ENCODE data around the gene TMEM53. TPM values are rescaled to one million over a fixed set of nuclear protein-coding genes. Genes with fewer than 3 reads are reported as not detected.
"Not testable (repeated sequence)": the region's sequence is repeated elsewhere in the genome, so short reads cannot be mapped to it uniquely, and the experiment has no call there.

The TMEM53 gene
- total and polyA plus RNA-seq, 2 donors (not counting 3 experiments of a cell fraction or from before 2014, with no cell fraction given) = 5.3 to 16.5 TPM

- H2AFZ ChIP-seq (ENCODE audit: low read depth, low read length) = no peak overlapping the region
- TF ChIP-seq POLR2AphosphoS5 (IDR thresholded peaks at IDR 0.05; ENCODE audit: insufficient read depth, low read depth, low read length) (no peak), EZH2 (IDR thresholded peaks at IDR 0.05; ENCODE audit: borderline replicate concordance, low read depth, low read length, severe bottlenecking) (no peak)
- ChIA-PET CTCF (interaction anchor here (0.7 kb wide), 1 partner anchor 29 kb away, joined by 3 read pairs; no protein-coding TSS in a partner anchor), POLR2A (no interaction called here)
- no peak overlapping the region for H3K4me3 ChIP-seq (replicated peaks in 1 of 3; ENCODE audit: insufficient read depth in 1 of 3, low read depth in 1 of 3, low read length in 3 of 3)
- dilution Hi-C loops (cut with MboI; ENCODE audit: extremely low pct_ligation_motif_present, low sequenced_read_pairs) (no loop called here), intact Hi-C loops (cut with micrococcal nuclease) (no loop called here)
- no peaks in the 10 kb centered on the region for H3K4me1 ChIP-seq (ENCODE audit: control insufficient read depth, extremely low read depth, insufficient read depth, low read length)
- BruUV-seq (replicated peaks) = no TSS peak
- no peaks in the 10 kb centered on the region for H3K9me3 ChIP-seq (replicated peaks; ENCODE audit: control insufficient read depth, insufficient read depth, low read length)
- H3K27ac ChIP-seq (ENCODE audit: insufficient read depth, low read depth, low read length) = no peak overlapping the region
- DNase-seq (ENCODE audit: low read depth, low spot score) (no peak), FAIRE-seq (no peak)
- H3K36me3 ChIP-seq (ENCODE audit: control insufficient read depth in 2 of 2, extremely low read depth in 1 of 2, insufficient read depth in 2 of 2, low read length in 2 of 2) = no peaks in the 10 kb centered on the region
- no peak overlapping the region for H3K4me2 ChIP-seq (ENCODE audit: insufficient read depth, low read length)
- H3K27me3 ChIP-seq (ENCODE audit: control insufficient read depth in 2 of 2, insufficient read depth in 2 of 2, low read length in 2 of 2) = peaks cover 0 to 7% of the 10 kb centered on the region in 2 experiments
- H4K20me1 ChIP-seq (replicated peaks; ENCODE audit: control insufficient read depth, extremely low read depth, insufficient read depth, low read length) = no peaks in the 10 kb centered on the region
- H3K9ac ChIP-seq (replicated peaks; ENCODE audit: extremely low read depth, insufficient read depth, low read length) = no peak overlapping the region
- no peaks in the 10 kb centered on the region for H3K9me1 ChIP-seq (replicated peaks; ENCODE audit: control insufficient read depth, extremely low read depth, insufficient read depth, low read length)
- H3K79me2 ChIP-seq (ENCODE audit: control insufficient read depth, insufficient read depth, low read length) = no peaks in the 10 kb centered on the region
These were observed 26.3 kb upstream of the TMEM53 start for GRCh38 chr1:44700573-44700972.

GRCh38 chr1:44699375-44699774, 25.1 kb upstream of the TMEM53 start:
- CTCF ChIA-PET = interaction anchor here (0.7 kb wide), 1 partner anchor 13 kb away, joined by 3 read pairs; no protein-coding TSS in a partner anchor
- dilution Hi-C loops (cut with MboI; ENCODE audit: extremely low pct_ligation_motif_present, low sequenced_read_pairs); BruUV-seq (replicated peaks); H3K4me3 ChIP-seq (replicated peaks in 1 of 3; ENCODE audit: insufficient read depth in 1 of 3, low read depth in 1 of 3, low read length in 3 of 3); POLR2A ChIA-PET; H3K27ac ChIP-seq (ENCODE audit: insufficient read depth, low read depth, low read length); H3K4me2 ChIP-seq (ENCODE audit: insufficient read depth, low read length); intact Hi-C loops (cut with micrococcal nuclease); H3K9ac ChIP-seq (replicated peaks; ENCODE audit: extremely low read depth, insufficient read depth, low read length); H3K9me1 ChIP-seq (replicated peaks; ENCODE audit: control insufficient read depth, extremely low read depth, insufficient read depth, low read length); FAIRE-seq; H3K79me2 ChIP-seq (ENCODE audit: control insufficient read depth, insufficient read depth, low read length); H3K9me3 ChIP-seq (replicated peaks; ENCODE audit: control insufficient read depth, insufficient read depth, low read length); H2AFZ ChIP-seq (ENCODE audit: low read depth, low read length); H3K27me3 ChIP-seq (ENCODE audit: control insufficient read depth in 2 of 2, insufficient read depth in 2 of 2, low read length in 2 of 2); DNase-seq (ENCODE audit: low read depth, low spot score); H3K4me1 ChIP-seq (ENCODE audit: control insufficient read depth, extremely low read depth, insufficient read depth, low read length); H3K36me3 ChIP-seq (ENCODE audit: control insufficient read depth in 2 of 2, extremely low read depth in 1 of 2, insufficient read depth in 2 of 2, low read length in 2 of 2); H4K20me1 ChIP-seq (replicated peaks; ENCODE audit: control insufficient read depth, extremely low read depth, insufficient read depth, low read length): not testable (repeated sequence)

All from endothelial cell of umbilical vein (primary cell).